K562 (cell line): ENCODE results near the gene SNX27. TPM values are rescaled to one million over a fixed set of nuclear protein-coding genes. Genes with fewer than 3 reads are reported as not detected.

ENCODE experiments used
- ATAC-seq: fragments of 200-7000 bp; cut with Tn5 transposase; 3 replicates; pipeline ENCODE4 v1.9.1; 2020; ENCODE audit warnings: moderate library complexity
- BruUV-seq: library from RNA; stranded (reverse); fragments of 400-500 nt; replicated peaks from 2 replicates; lab custom pipeline; 2021; lab: Mats Ljungman, UMichigan
- CTCF ChIA-PET: fragments of 300-600 bp; formaldehyde crosslinking; extraction: SDS; loops from one replicate; lab custom pipeline; 2021; ENCODE audit warnings: low intra/inter-chr PET ratio; lab: Yijun Ruan, JAX
- POLR2A ChIA-PET: fragments of 300-600, 350-650 bp; sonication (Branson Sonifier 250); formaldehyde crosslinking; extraction: SDS; loops from one replicate; lab custom pipeline; 2021; ENCODE audit warnings: antibody characterized with exemption, inconsistent platforms; lab: Yijun Ruan, JAX
- DNase-seq, 4 experiments: peaks; one replicate each; pipeline versions ENCODE4 v3.0.0 to v3.0.0-alpha.2; 2011 to 2018; ENCODE audit warnings: low spot score in 3 of 4, mixed read lengths in 3 of 4; ENCODE audit errors: extremely low read depth in 1 of 4
- FAIRE-seq: peaks from 2 replicates; lab custom pipeline; 2011; peaks lifted over from hg19 to GRCh38; lab: Jason Lieb, UNC
- H2AFZ ChIP-seq: 2 replicates; pipeline ENCODE4 v1.6.0; 2011; ENCODE audit warnings: low read depth, low read length, control low read depth, inconsistent platforms
- H3K27ac ChIP-seq: fragments of 200-600 bp; 3 replicates; pipeline ENCODE4 v1.8.0; 2011; ENCODE audit warnings: low read depth, mild to moderate bottlenecking, control low read depth, inconsistent platforms, low read length, moderate library complexity, mixed read lengths; ENCODE audit errors: extremely low read depth
- H3K27me3 ChIP-seq, 2 experiments: fragments of 300-600 bp in 1 of 2; 2 replicates in 1 of 2; 3 replicates in 1 of 2; pipeline versions ENCODE4 v1.6.0 to v1.8.0; 2011; ENCODE audit warnings: inconsistent platforms in 2 of 2, low read length in 2 of 2, mild to moderate bottlenecking in 1 of 2, mixed read lengths in 1 of 2, moderate library complexity in 1 of 2; ENCODE audit not compliant: control insufficient read depth in 2 of 2, insufficient read depth in 2 of 2
- H3K36me3 ChIP-seq: fragments of 300-600 bp; 3 replicates; pipeline ENCODE4 v1.8.0; 2011; ENCODE audit warnings: mild to moderate bottlenecking, low read length, inconsistent platforms; ENCODE audit not compliant: control insufficient read depth, insufficient read depth
- H3K4me1 ChIP-seq, 2 experiments: fragments of 200-600 bp in 1 of 2; replicated peaks in 1 of 2; 2 replicates in 1 of 2; 3 replicates in 1 of 2; pipeline versions ENCODE4 v1.5.1 to v1.8.0; 2011; ENCODE audit warnings: inconsistent platforms in 2 of 2, low read length in 2 of 2, mild to moderate bottlenecking in 1 of 2, mixed read lengths in 1 of 2, moderate library complexity in 1 of 2; ENCODE audit not compliant: control insufficient read depth in 2 of 2, insufficient read depth in 2 of 2
- H3K4me2 ChIP-seq: 2 replicates; pipeline ENCODE4 v1.6.1; 2011; ENCODE audit warnings: low read length, control low read depth, inconsistent platforms, mixed read lengths; ENCODE audit not compliant: insufficient read depth
- H3K4me3 ChIP-seq: fragments of 200-600 bp; sonication (generic), shearing (Covaris generic); 2 replicates; pipeline ENCODE4 v1.5.1; 2016; ENCODE audit warnings: control low read depth, inconsistent platforms
- H3K79me2 ChIP-seq: fragments of 200-600 bp; 3 replicates; pipeline ENCODE4 v1.8.0; 2011; ENCODE audit warnings: low read length, inconsistent platforms; ENCODE audit not compliant: control insufficient read depth, insufficient read depth
- H3K9ac ChIP-seq, 2 experiments: 2 replicates each; pipeline versions ENCODE4 v1.6.0 to v1.6.1; 2011; ENCODE audit warnings: low read depth in 2 of 2, low read length in 2 of 2, control low read depth in 1 of 2, inconsistent platforms in 1 of 2, mild to moderate bottlenecking in 1 of 2, mixed read lengths in 1 of 2; ENCODE audit not compliant: insufficient read depth in 1 of 2
- H3K9me1 ChIP-seq: one replicate; pipeline ENCODE4 v1.6.0; 2011; ENCODE audit warnings: inconsistent platforms, mild to moderate bottlenecking, low read length, moderate library complexity; ENCODE audit not compliant: control insufficient read depth, insufficient read depth
- H3K9me3 ChIP-seq: replicated peaks from 2 replicates; pipeline ENCODE4 v1.5.1; 2011; ENCODE audit warnings: low read depth, low read length, inconsistent platforms; ENCODE audit not compliant: control insufficient read depth, insufficient read depth
- H4K20me1 ChIP-seq: replicated peaks from 2 replicates; pipeline ENCODE4 v1.6.1; 2011; ENCODE audit warnings: low read length, inconsistent platforms, mixed read lengths; ENCODE audit not compliant: control insufficient read depth, insufficient read depth
- HNRNPLL ChIP-seq: fragments of 200-400 bp; formaldehyde crosslinking; IDR thresholded peaks from 2 replicates; pipeline ENCODE4 v1.6.1; 2017; ENCODE audit warnings: low read length, low read depth, mild to moderate bottlenecking; ENCODE audit not compliant: poor library complexity, severe bottlenecking
- NCOA2 ChIP-seq, 2 experiments: fragments of 450-650 bp; IDR thresholded peaks; 2 replicates each; pipeline ENCODE4 v1.6.1; 2018; ENCODE audit warnings: mild to moderate bottlenecking in 2 of 2, moderate library complexity in 1 of 2; ENCODE audit not compliant: partially characterized antibody in 2 of 2
- NFIC ChIP-seq: fragments of 450-650 bp; IDR thresholded peaks from 2 replicates; pipeline ENCODE4 v1.6.1; 2017; ENCODE audit warnings: mild to moderate bottlenecking, inconsistent platforms
- NRF1 ChIP-seq, 2 experiments: fragments of 450-650 bp; IDR thresholded peaks in 1 of 2; conservative IDR thresholded peaks in 1 of 2; 2 replicates each; pipeline ENCODE4 v1.6.1; 2014; ENCODE audit warnings: mild to moderate bottlenecking in 2 of 2
- OTX1 ChIP-seq: fragments of 450-650 bp; formaldehyde crosslinking; IDR thresholded peaks from 2 replicates; pipeline ENCODE4 v1.4.0; 2022; ENCODE audit warnings: mild to moderate bottlenecking
- SREBF2 ChIP-seq: sonication (generic); formaldehyde crosslinking; IDR thresholded peaks from 2 replicates; pipeline ENCODE4 v1.4.0; 2020; ENCODE audit warnings: mild to moderate bottlenecking, missing genetic modification reagents
- ZNF23 ChIP-seq: fragments of 250-450 bp; sonication (Bioruptor Pico); IDR thresholded peaks from 2 replicates; pipeline ENCODE4 v1.4.0; 2020; ENCODE audit warnings: mild to moderate bottlenecking
- ZNF398 ChIP-seq: fragments of 250-450 bp; sonication (Bioruptor Pico); IDR thresholded peaks from 2 replicates; pipeline ENCODE4 v1.8.0; 2021; ENCODE audit warnings: moderate library complexity, mild to moderate bottlenecking, inconsistent platforms
- WGBS: fragments of 100-300 bp; shearing (Covaris generic); methylation state at CpG from one replicate; pipeline ENCODE4 v1.1.6; 2016; ENCODE audit warnings: low coverage, mixed read lengths; ENCODE audit not compliant: insufficient coverage; ENCODE audit errors: missing lambda C conversion rate; 5-methylcytosine and 5-hydroxymethylcytosine counted together
- in situ Hi-C: fragments of 300-500 bp; cut with MboI; formaldehyde crosslinking; loops from 4 replicates; pipeline ENCODE4 v1.15.0; 2018; ENCODE audit warnings: inconsistent platforms, mixed read lengths
- intact Hi-C: fragments of 100-400 bp; cut with micrococcal nuclease; formaldehyde crosslinking; loops from 2 replicates; pipeline ENCODE4 v1.14.2; 2022
- polyA plus RNA-seq, 8 experiments: library from polyadenylated mRNA; depleted of rRNA in 4 of 8; stranded (reverse) in 5 of 8; unstranded in 3 of 8; fragments of >200 nt; fragmentation: Nextera tagmentation in 2 of 8; fragmentation: Illumina TruSeq in 1 of 8; extraction: Ambion mirVana in 2 of 8; extraction: Trizol in 1 of 8; gene quantifications; 2 replicates each; pipeline versions ENCODE4 v1.2.1 to v1.2.3, GENCODE V29; 2011 to 2014; ENCODE audit warnings: inconsistent platforms in 1 of 8, missing spikeins in 1 of 8
- total RNA-seq, 7 experiments: library from RNA; depleted of rRNA in 6 of 7; stranded (reverse); fragments of >200 nt in 6 of 7; fragmentation: Illumina TruSeq in 2 of 7; extraction: Trizol in 2 of 7; gene quantifications; 2 replicates each; pipeline versions ENCODE4 v1.2.1 to v1.2.3, GENCODE V29; 2011 to 2021; ENCODE audit warnings: low replicate concordance in 1 of 7
- TF ChIP-seq, protein P1 (sequence below): sonication (generic); formaldehyde crosslinking; IDR thresholded peaks from 2 replicates; pipeline ENCODE4 v1.8.0; 2022; ENCODE audit warnings: mild to moderate bottlenecking, missing genetic modification reagents, borderline replicate concordance
- TF ChIP-seq, protein P2 (sequence below): fragments of 250-450 bp; sonication (Bioruptor Pico); IDR thresholded peaks from 2 replicates; pipeline ENCODE4 v1.8.0; 2021; ENCODE audit warnings: mild to moderate bottlenecking, moderate library complexity

Gene SNX27
- total and polyA plus RNA-seq, 9 of the 15 experiments (the other 6 are each of a cell fraction or from before 2014, with no cell fraction given), result 4.5 to 18.7 (median 10.1) TPM

DNA sequence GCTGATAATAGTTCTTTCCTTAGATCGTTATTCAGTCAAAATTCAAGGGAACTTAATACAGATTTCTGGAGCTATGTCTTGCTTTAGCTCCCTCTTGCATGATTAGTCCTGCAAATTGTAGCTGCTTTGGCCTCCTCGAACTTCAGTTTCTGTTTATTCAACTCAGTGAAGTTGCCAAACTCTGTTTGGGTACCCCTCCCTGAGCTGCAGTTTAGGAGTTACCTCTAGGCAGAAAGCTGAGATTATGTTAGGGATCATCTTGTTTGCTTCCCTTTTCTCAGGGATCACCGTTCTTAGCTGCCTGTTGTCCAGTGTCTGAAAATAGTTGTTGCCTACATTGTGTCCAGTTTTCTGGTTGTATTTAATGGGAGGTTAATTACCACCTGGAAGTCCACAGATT is 43.5 kb downstream of the SNX27 start:
- DNase-seq (no peak), ATAC-seq (no peak), FAIRE-seq (no peak)
- no TSS peak for BruUV-seq
- no peak overlapping the region for H2AFZ ChIP-seq
- no peak overlapping the region for H3K9ac ChIP-seq
- WGBS, result 49% methylated on average over 3 of the region's 3 CpGs
- H3K27ac ChIP-seq, result no peak overlapping the region
- no peaks in the 10 kb centered on the region for H4K20me1 ChIP-seq
- no peaks in the 10 kb centered on the region for H3K79me2 ChIP-seq
- ChIA-PET POLR2A (interaction anchor here (1.0 to 1.2 kb wide), 3 partner anchors 10 to 298 kb away, joined by 4 to 5 read pairs (median 4); no protein-coding TSS in a partner anchor), CTCF (no interaction called here)
- peaks cover 18% of the 10 kb centered on the region for H3K36me3 ChIP-seq
- no peak overlapping the region for H3K4me3 ChIP-seq
- intact Hi-C loops (no loop called here), in situ Hi-C loops (no loop called here)
- H3K27me3 ChIP-seq, result no peaks in the 10 kb centered on the region
- no peaks in the 10 kb centered on the region for H3K4me1 ChIP-seq
- H3K9me3 ChIP-seq, result no peaks in the 10 kb centered on the region
- TF ChIP-seq NRF1 (conservative IDR thresholded peaks at IDR 0.05 in 1 of 2, IDR thresholded peaks at IDR 0.05 in 1 of 2), result no peak
- TF ChIP-seq NCOA2 (IDR thresholded peaks at IDR 0.05; ENCODE audit: partially characterized antibody in 2 of 2), result peak in 1 of 2 experiments; percentile 38
- H3K9me1 ChIP-seq, result no peaks in the 10 kb centered on the region
- no peak overlapping the region for H3K4me2 ChIP-seq

- ChIA-PET CTCF (no interaction called here), POLR2A (interaction anchor here (0.6 to 0.7 kb wide), 2 partner anchors 13 to 191 kb away, joined by 3 read pairs; no protein-coding TSS in a partner anchor)
- FAIRE-seq (no peak), DNase-seq (no peak), ATAC-seq (no peak)
- Histone ChIP-seq H3K4me1 (no peaks in the 10 kb centered on the region), H3K27me3 (no peaks in the 10 kb centered on the region), H3K4me2 (no peak overlapping the region), H3K9me1 (no peaks in the 10 kb centered on the region), H4K20me1 (no peaks in the 10 kb centered on the region), H3K36me3 (peaks cover 39% of the 10 kb centered on the region), H3K9ac (no peak overlapping the region), H2AFZ (no peak overlapping the region), H3K4me3 (no peak overlapping the region), H3K79me2 (no peaks in the 10 kb centered on the region), H3K9me3 (no peaks in the 10 kb centered on the region), H3K27ac (no peak overlapping the region)
- no TSS peak for BruUV-seq
- in situ Hi-C loops (no loop called here), intact Hi-C loops (no loop called here)
- 27% methylated on average over 5 of the region's 6 CpGs for WGBS
- no peak for TF ChIP-seq NFIC
- TF ChIP-seq, protein P1, sequence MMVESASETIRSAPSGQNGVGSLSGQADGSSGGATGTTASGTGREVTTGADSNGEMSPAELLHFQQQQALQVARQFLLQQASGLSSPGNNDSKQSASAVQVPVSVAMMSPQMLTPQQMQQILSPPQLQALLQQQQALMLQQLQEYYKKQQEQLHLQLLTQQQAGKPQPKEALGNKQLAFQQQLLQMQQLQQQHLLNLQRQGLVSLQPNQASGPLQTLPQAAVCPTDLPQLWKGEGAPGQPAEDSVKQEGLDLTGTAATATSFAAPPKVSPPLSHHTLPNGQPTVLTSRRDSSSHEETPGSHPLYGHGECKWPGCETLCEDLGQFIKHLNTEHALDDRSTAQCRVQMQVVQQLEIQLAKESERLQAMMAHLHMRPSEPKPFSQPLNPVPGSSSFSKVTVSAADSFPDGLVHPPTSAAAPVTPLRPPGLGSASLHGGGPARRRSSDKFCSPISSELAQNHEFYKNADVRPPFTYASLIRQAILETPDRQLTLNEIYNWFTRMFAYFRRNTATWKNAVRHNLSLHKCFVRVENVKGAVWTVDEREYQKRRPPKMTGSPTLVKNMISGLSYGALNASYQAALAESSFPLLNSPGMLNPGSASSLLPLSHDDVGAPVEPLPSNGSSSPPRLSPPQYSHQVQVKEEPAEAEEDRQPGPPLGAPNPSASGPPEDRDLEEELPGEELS, result no peak
- no peak for TF ChIP-seq ZNF398 (CRISPR knock-in tag)
- no peak for TF ChIP-seq HNRNPLL
- TF ChIP-seq SREBF2 (CRISPR knock-in tag), result no peak
- TF ChIP-seq ZNF23 (CRISPR knock-in tag), result no peak
- no peak for TF ChIP-seq OTX1 (CRISPR knock-in tag)
- TF ChIP-seq, protein P2, sequence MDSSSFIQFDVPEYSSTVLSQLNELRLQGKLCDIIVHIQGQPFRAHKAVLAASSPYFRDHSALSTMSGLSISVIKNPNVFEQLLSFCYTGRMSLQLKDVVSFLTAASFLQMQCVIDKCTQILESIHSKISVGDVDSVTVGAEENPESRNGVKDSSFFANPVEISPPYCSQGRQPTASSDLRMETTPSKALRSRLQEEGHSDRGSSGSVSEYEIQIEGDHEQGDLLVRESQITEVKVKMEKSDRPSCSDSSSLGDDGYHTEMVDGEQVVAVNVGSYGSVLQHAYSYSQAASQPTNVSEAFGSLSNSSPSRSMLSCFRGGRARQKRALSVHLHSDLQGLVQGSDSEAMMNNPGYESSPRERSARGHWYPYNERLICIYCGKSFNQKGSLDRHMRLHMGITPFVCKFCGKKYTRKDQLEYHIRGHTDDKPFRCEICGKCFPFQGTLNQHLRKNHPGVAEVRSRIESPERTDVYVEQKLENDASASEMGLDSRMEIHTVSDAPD, result no peak
Observed at GRCh38 chr1:151661751-151662150, 49.9 kb downstream of the SNX27 start.
